K562 (cell line): Measurements from ENCODE around the gene TOR1B. TPM values are rescaled to one million over a fixed set of nuclear protein-coding genes. Genes with fewer than 3 reads are reported as not detected.

ENCODE experiments used
- CTBP1 ChIP-seq: fragments of 450-650 bp; IDR thresholded peaks from 2 replicates; pipeline ENCODE4 v1.6.1; 2016; ENCODE audit warnings: borderline replicate concordance
- DMBX1 ChIP-seq: fragments of 250-450 bp; sonication (Bioruptor Pico); IDR thresholded peaks from 2 replicates; pipeline ENCODE4 v1.8.0; 2022; ENCODE audit warnings: inconsistent platforms, mild to moderate bottlenecking, moderate library complexity, borderline replicate concordance
- ELF2 ChIP-seq: fragments of 250-450 bp; sonication (Bioruptor Pico); IDR thresholded peaks from 2 replicates; pipeline ENCODE4 v1.5.0; 2021; ENCODE audit warnings: mild to moderate bottlenecking
- HDAC2 ChIP-seq: fragments of 450-650 bp; IDR thresholded peaks from 2 replicates; pipeline ENCODE4 v1.6.1; 2016; ENCODE audit warnings: mild to moderate bottlenecking
- HOMEZ ChIP-seq: fragments of 250-450 bp; sonication (Bioruptor Pico); IDR thresholded peaks from 2 replicates; pipeline ENCODE4 v1.4.0; 2020; ENCODE audit warnings: mild to moderate bottlenecking, moderate library complexity
- NR2C2 ChIP-seq, 2 experiments: fragments of 200-800 bp in 1 of 2; sonication (Bioruptor generic) in 1 of 2; sonication (generic) in 1 of 2; formaldehyde crosslinking in 1 of 2; IDR thresholded peaks; 2 replicates each; pipeline versions ENCODE4 v1.6.1 to v1.8.0; 2016 to 2022; ENCODE audit warnings: mild to moderate bottlenecking in 1 of 2, missing compliant biosample characterization in 1 of 2, missing genetic modification characterization in 1 of 2, missing genetic modification reagents in 1 of 2
- SMARCA4 ChIP-seq: fragments of 450-650 bp; IDR thresholded peaks from 2 replicates; pipeline ENCODE4 v1.6.1; 2016
- ZFP36 ChIP-seq: fragments of 150-350 bp; IDR thresholded peaks from 2 replicates; pipeline ENCODE4 v1.6.1; 2018; ENCODE audit warnings: low read length, low read depth; ENCODE audit not compliant: partially characterized antibody
- ZNF449 ChIP-seq: fragments of 250-450 bp; sonication (Bioruptor Pico); IDR thresholded peaks from 2 replicates; pipeline ENCODE4 v1.8.0; 2022; ENCODE audit warnings: moderate library complexity, mild to moderate bottlenecking, inconsistent platforms
- ZNF507 ChIP-seq: conservative IDR thresholded peaks from 2 replicates; pipeline ENCODE4 v1.6.1; 2017; ENCODE audit warnings: missing genetic modification characterization, missing compliant biosample characterization
- ZNF561 ChIP-seq: fragments of 450-650 bp; formaldehyde crosslinking; conservative IDR thresholded peaks from 2 replicates; pipeline ENCODE4 v1.4.0; 2020; ENCODE audit warnings: mild to moderate bottlenecking, moderate library complexity
- ZNF586 ChIP-seq: fragments of 450-650 bp; formaldehyde crosslinking; conservative IDR thresholded peaks from 2 replicates; pipeline ENCODE4 v1.4.0; 2020; ENCODE audit warnings: mild to moderate bottlenecking, moderate library complexity
- ZNF707 ChIP-seq: fragments of 250-450 bp; sonication (Bioruptor Pico); conservative IDR thresholded peaks from 2 replicates; pipeline ENCODE4 v1.8.0; 2022; ENCODE audit warnings: inconsistent platforms, mild to moderate bottlenecking, moderate library complexity
- polyA plus RNA-seq, 8 experiments: library from polyadenylated mRNA; depleted of rRNA in 4 of 8; stranded (reverse) in 5 of 8; unstranded in 3 of 8; fragments of >200 nt; fragmentation: Nextera tagmentation in 2 of 8; fragmentation: Illumina TruSeq in 1 of 8; extraction: Ambion mirVana in 2 of 8; extraction: Trizol in 1 of 8; gene quantifications; 2 replicates each; pipeline versions ENCODE4 v1.2.1 to v1.2.3, GENCODE V29; 2011 to 2014; ENCODE audit warnings: inconsistent platforms in 1 of 8, missing spikeins in 1 of 8
- total RNA-seq, 7 experiments: library from RNA; depleted of rRNA in 6 of 7; stranded (reverse); fragments of >200 nt in 6 of 7; fragmentation: Illumina TruSeq in 2 of 7; extraction: Trizol in 2 of 7; gene quantifications; 2 replicates each; pipeline versions ENCODE4 v1.2.1 to v1.2.3, GENCODE V29; 2011 to 2021; ENCODE audit warnings: low replicate concordance in 1 of 7
- TF ChIP-seq, protein P1 (sequence below): IDR thresholded peaks from 2 replicates; pipeline ENCODE4 v1.6.1; 2012; ENCODE audit warnings: low read depth, low read length, improper control_type of control experiment, borderline replicate concordance
- TF ChIP-seq, protein P2 (sequence below): sonication (generic); formaldehyde crosslinking; IDR thresholded peaks from 2 replicates; pipeline ENCODE4 v1.8.0; 2023; ENCODE audit warnings: mild to moderate bottlenecking, missing genetic modification reagents

The TOR1B gene
- total and polyA plus RNA-seq, 9 of the 15 experiments (the other 6 are each of a cell fraction or from before 2014, with no cell fraction given), result 4.2 to 36.5 (median 24.6) TPM

DNA sequence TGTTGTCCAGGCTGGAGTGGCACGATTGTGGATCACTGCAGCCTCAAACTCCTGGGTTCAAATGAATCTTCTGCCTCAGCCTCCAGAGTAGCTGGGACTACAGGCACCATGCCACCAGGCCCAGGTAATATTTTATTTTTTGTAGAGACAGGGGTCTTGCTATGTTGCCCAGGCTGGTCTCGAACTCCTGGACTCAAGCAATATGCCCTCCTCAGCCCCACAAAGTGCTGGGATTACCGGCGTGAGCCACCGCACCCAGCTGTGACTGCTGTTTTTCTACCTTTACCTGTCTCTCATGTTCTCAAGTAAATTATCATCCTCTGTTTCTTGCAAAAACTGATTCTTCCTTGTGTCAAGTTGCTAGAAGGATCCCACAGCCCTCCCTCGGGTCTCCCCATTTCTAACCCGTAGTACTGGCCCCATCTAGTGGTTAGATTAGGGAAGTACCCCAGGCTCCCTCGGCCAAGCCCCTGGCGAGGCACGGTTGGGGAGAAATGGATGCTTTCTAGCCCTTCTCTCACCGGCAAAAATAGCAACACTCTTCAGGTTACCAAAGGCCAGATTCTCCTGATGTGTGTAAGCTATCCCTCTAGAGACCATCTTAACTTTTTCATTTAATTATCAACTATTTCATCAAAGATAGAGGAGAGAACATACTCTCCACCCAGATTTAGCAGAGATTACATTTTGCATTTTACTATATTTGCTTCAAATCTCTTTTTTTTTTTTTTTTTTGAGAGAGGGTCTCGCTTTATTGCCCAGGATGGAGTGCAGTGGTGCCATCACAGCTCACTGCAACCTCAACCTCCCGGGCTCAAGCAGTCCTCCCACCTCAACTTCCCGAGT is 19.2 kb upstream of the TOR1B start (continued):
- TF ChIP-seq ZNF449 (CRISPR knock-in tag), result no peak
- TF ChIP-seq DMBX1 (CRISPR knock-in tag), result no peak
- TF ChIP-seq SMARCA4, result no peak
- TF ChIP-seq CTBP1, result peak; percentile 31; the same call in 1 of the 2 replicates
- no peak for TF ChIP-seq HOMEZ (CRISPR knock-in tag)
- TF ChIP-seq ELF2 (CRISPR knock-in tag), result no peak
- TF ChIP-seq, protein P1, sequence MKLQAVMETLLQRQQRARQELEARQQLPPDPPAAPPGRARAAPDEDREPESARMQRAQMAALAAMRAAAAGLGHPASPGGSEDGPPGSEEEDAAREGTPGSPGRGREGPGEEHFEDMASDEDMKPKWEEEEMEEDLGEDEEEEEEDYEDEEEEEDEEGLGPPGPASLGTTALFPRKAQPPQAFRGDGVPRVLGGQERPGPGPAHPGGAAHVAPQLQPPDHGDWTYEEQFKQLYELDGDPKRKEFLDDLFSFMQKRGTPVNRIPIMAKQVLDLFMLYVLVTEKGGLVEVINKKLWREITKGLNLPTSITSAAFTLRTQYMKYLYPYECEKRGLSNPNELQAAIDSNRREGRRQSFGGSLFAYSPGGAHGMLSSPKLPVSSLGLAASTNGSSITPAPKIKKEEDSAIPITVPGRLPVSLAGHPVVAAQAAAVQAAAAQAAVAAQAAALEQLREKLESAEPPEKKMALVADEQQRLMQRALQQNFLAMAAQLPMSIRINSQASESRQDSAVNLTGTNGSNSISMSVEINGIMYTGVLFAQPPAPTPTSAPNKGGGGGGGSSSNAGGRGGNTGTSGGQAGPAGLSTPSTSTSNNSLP, result no peak
- peak; percentile 20 for TF ChIP-seq ZFP36
- no peak for TF ChIP-seq ZNF586 (CRISPR knock-in tag)
- peak; percentile 25; the same call in 1 of the 2 replicates for TF ChIP-seq HDAC2
- no peak for TF ChIP-seq ZNF507 (tag)
- no peak for TF ChIP-seq ZNF561 (CRISPR knock-in tag)
- no peak for TF ChIP-seq NR2C2 (CRISPR knock-in tag; IDR thresholded peaks at IDR 0.05)
- no peak for TF ChIP-seq NR2C2 (tag; IDR thresholded peaks at IDR 0.05)
- TF ChIP-seq, protein P2, sequence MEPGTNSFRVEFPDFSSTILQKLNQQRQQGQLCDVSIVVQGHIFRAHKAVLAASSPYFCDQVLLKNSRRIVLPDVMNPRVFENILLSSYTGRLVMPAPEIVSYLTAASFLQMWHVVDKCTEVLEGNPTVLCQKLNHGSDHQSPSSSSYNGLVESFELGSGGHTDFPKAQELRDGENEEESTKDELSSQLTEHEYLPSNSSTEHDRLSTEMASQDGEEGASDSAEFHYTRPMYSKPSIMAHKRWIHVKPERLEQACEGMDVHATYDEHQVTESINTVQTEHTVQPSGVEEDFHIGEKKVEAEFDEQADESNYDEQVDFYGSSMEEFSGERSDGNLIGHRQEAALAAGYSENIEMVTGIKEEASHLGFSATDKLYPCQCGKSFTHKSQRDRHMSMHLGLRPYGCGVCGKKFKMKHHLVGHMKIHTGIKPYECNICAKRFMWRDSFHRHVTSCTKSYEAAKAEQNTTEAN (CRISPR knock-in tag), result no peak
- no peak for TF ChIP-seq ZNF707
